ENCODE measurements around the gene NSD2.
"Not testable (repeated sequence)": the region's sequence is repeated elsewhere in the genome, so short reads cannot be mapped to it uniquely, and the experiment has no call there.

Gene NSD2

GRCh38 chr4:1842339-1842895 is 28.8 kb upstream of the NSD2 start:
- H3K4me1 ChIP-seq (ENCODE audit: control insufficient read depth in 1 of 2, insufficient read depth in 2 of 2, low read length in 2 of 2), result no peaks in the 10 kb centered on the region
- H3K27me3 ChIP-seq (ENCODE audit: control insufficient read depth in 1 of 2, insufficient read depth in 2 of 2, low read length in 2 of 2), result no peaks in the 10 kb centered on the region
- H3K36me3 ChIP-seq (ENCODE audit: control insufficient read depth in 1 of 2, insufficient read depth in 2 of 2, low read length in 2 of 2), result peaks cover 39 to 77% of the 10 kb centered on the region in 2 donors
- H3K27ac ChIP-seq (ENCODE audit: low read depth, low read length), result no peak overlapping the region
- H3K9me3 ChIP-seq (ENCODE audit: control insufficient read depth in 1 of 2, low read length in 2 of 2), result no peaks in the 10 kb centered on the region
- H3K4me3 ChIP-seq (ENCODE audit: low read depth in 1 of 2, low read length in 2 of 2), result no peak overlapping the region
- H3K9ac ChIP-seq (ENCODE audit: low read depth in 1 of 2, low read length in 2 of 2), result no peak overlapping the region

- H3K27me3 ChIP-seq (ENCODE audit: control insufficient read depth in 1 of 2, insufficient read depth in 2 of 2, low read length in 2 of 2), result no peaks in the 10 kb centered on the region
Measured at GRCh38 chr4:1842993-1843448, 28.2 kb upstream of the NSD2 start.

GRCh38 chr4:1843852-1844251 is 27.3 kb upstream of the NSD2 start:
- peaks cover 39 to 75% of the 10 kb centered on the region in 2 donors for H3K36me3 ChIP-seq (ENCODE audit: control insufficient read depth in 1 of 2, insufficient read depth in 2 of 2, low read length in 2 of 2)

More at GRCh38 chr4:1842993-1843448, 28.2 kb upstream of the NSD2 start:
- Histone ChIP-seq H3K9me3 (ENCODE audit: control insufficient read depth in 1 of 2, low read length in 2 of 2) (no peaks in the 10 kb centered on the region), H3K9ac (ENCODE audit: low read depth in 1 of 2, low read length in 2 of 2) (no peak overlapping the region), H3K4me3 (ENCODE audit: low read depth in 1 of 2, low read length in 2 of 2) (no peak overlapping the region), H3K4me1 (ENCODE audit: control insufficient read depth in 1 of 2, insufficient read depth in 2 of 2, low read length in 2 of 2) (no peaks in the 10 kb centered on the region), H3K36me3 (ENCODE audit: control insufficient read depth in 1 of 2, insufficient read depth in 2 of 2, low read length in 2 of 2) (peaks cover 39 to 78% of the 10 kb centered on the region in 2 donors), H3K27ac (ENCODE audit: low read depth, low read length) (no peak overlapping the region)

GRCh38 chr4:1844618-1845017 is 26.6 kb upstream of the NSD2 start:
- not testable (repeated sequence) for H3K4me3 ChIP-seq (ENCODE audit: low read depth in 1 of 2, low read length in 2 of 2); H3K4me1 ChIP-seq (ENCODE audit: control insufficient read depth in 1 of 2, insufficient read depth in 2 of 2, low read length in 2 of 2); H3K9ac ChIP-seq (ENCODE audit: low read depth in 1 of 2, low read length in 2 of 2); H3K27ac ChIP-seq (ENCODE audit: low read depth, low read length); H3K9me3 ChIP-seq (ENCODE audit: control insufficient read depth in 1 of 2, low read length in 2 of 2); H3K27me3 ChIP-seq (ENCODE audit: control insufficient read depth in 1 of 2, insufficient read depth in 2 of 2, low read length in 2 of 2)
- peaks cover 33 to 69% of the 10 kb centered on the region in 2 donors for H3K36me3 ChIP-seq (ENCODE audit: control insufficient read depth in 1 of 2, insufficient read depth in 2 of 2, low read length in 2 of 2)

More at GRCh38 chr4:1843852-1844251, 27.3 kb upstream of the NSD2 start:
- no peaks in the 10 kb centered on the region for H3K9me3 ChIP-seq (ENCODE audit: control insufficient read depth in 1 of 2, low read length in 2 of 2)
- no peaks in the 10 kb centered on the region for H3K4me1 ChIP-seq (ENCODE audit: control insufficient read depth in 1 of 2, insufficient read depth in 2 of 2, low read length in 2 of 2)
- no peak overlapping the region for H3K4me3 ChIP-seq (ENCODE audit: low read depth in 1 of 2, low read length in 2 of 2)
- no peaks in the 10 kb centered on the region for H3K27me3 ChIP-seq (ENCODE audit: control insufficient read depth in 1 of 2, insufficient read depth in 2 of 2, low read length in 2 of 2)
- H3K27ac ChIP-seq (ENCODE audit: low read depth, low read length), result no peak overlapping the region
- H3K9ac ChIP-seq (ENCODE audit: low read depth in 1 of 2, low read length in 2 of 2), result no peak overlapping the region

GRCh38 chr4:1846580-1846979 is 24.6 kb upstream of the NSD2 start:
- no peak overlapping the region for H3K27ac ChIP-seq (ENCODE audit: low read depth, low read length)
- H3K4me1 ChIP-seq (ENCODE audit: control insufficient read depth in 1 of 2, insufficient read depth in 2 of 2, low read length in 2 of 2), result peaks cover 11% of the 10 kb centered on the region in 2 donors

GRCh38 chr4:1850276-1850675 is 20.9 kb upstream of the NSD2 start:
- Histone ChIP-seq H3K9ac (ENCODE audit: low read depth in 1 of 2, low read length in 2 of 2) (no peak overlapping the region), H3K27ac (ENCODE audit: low read depth, low read length) (no peak overlapping the region), H3K4me3 (ENCODE audit: low read depth in 1 of 2, low read length in 2 of 2) (no peak overlapping the region), H3K27me3 (ENCODE audit: control insufficient read depth in 1 of 2, insufficient read depth in 2 of 2, low read length in 2 of 2) (no peaks in the 10 kb centered on the region), H3K4me1 (ENCODE audit: control insufficient read depth in 1 of 2, insufficient read depth in 2 of 2, low read length in 2 of 2) (peaks cover 38 to 41% of the 10 kb centered on the region in 2 donors), H3K36me3 (ENCODE audit: control insufficient read depth in 1 of 2, insufficient read depth in 2 of 2, low read length in 2 of 2) (peaks cover 7 to 23% of the 10 kb centered on the region in 2 donors), H3K9me3 (ENCODE audit: control insufficient read depth in 1 of 2, low read length in 2 of 2) (no peaks in the 10 kb centered on the region)

More at GRCh38 chr4:1846580-1846979, 24.6 kb upstream of the NSD2 start:
- Histone ChIP-seq H3K27me3 (ENCODE audit: control insufficient read depth in 1 of 2, insufficient read depth in 2 of 2, low read length in 2 of 2) (no peaks in the 10 kb centered on the region), H3K9me3 (ENCODE audit: control insufficient read depth in 1 of 2, low read length in 2 of 2) (no peaks in the 10 kb centered on the region), H3K36me3 (ENCODE audit: control insufficient read depth in 1 of 2, insufficient read depth in 2 of 2, low read length in 2 of 2) (peaks cover 22 to 54% of the 10 kb centered on the region in 2 donors), H3K4me3 (ENCODE audit: low read depth in 1 of 2, low read length in 2 of 2) (no peak overlapping the region), H3K9ac (ENCODE audit: low read depth in 1 of 2, low read length in 2 of 2) (no peak overlapping the region)

GRCh38 chr4:1851160-1851559 is 20.0 kb upstream of the NSD2 start:
- H3K4me1 ChIP-seq (ENCODE audit: control insufficient read depth in 1 of 2, insufficient read depth in 2 of 2, low read length in 2 of 2), result peaks cover 38 to 42% of the 10 kb centered on the region in 2 donors
- peak overlapping the region in 1 of 2 donors; percentile 20 for H3K9ac ChIP-seq (ENCODE audit: low read depth in 1 of 2, low read length in 2 of 2)
- H3K4me3 ChIP-seq (ENCODE audit: low read depth in 1 of 2, low read length in 2 of 2), result peak overlapping the region; percentile 2 to 7
- H3K36me3 ChIP-seq (ENCODE audit: control insufficient read depth in 1 of 2, insufficient read depth in 2 of 2, low read length in 2 of 2), result peaks cover 6 to 18% of the 10 kb centered on the region in 2 donors
- no peak overlapping the region for H3K27ac ChIP-seq (ENCODE audit: low read depth, low read length)
- no peaks in the 10 kb centered on the region for H3K9me3 ChIP-seq (ENCODE audit: control insufficient read depth in 1 of 2, low read length in 2 of 2)
- H3K27me3 ChIP-seq (ENCODE audit: control insufficient read depth in 1 of 2, insufficient read depth in 2 of 2, low read length in 2 of 2), result no peaks in the 10 kb centered on the region

GRCh38 chr4:1851575-1852410 is 19.4 kb upstream of the NSD2 start:
- H3K36me3 ChIP-seq (ENCODE audit: control insufficient read depth in 1 of 2, insufficient read depth in 2 of 2, low read length in 2 of 2), result peaks cover 0 to 12% of the 10 kb centered on the region in 2 donors
- no peaks in the 10 kb centered on the region for H3K27me3 ChIP-seq (ENCODE audit: control insufficient read depth in 1 of 2, insufficient read depth in 2 of 2, low read length in 2 of 2)
- H3K27ac ChIP-seq (ENCODE audit: low read depth, low read length), result no peak overlapping the region
- peak overlapping the region in 1 of 2 donors; percentile 7 for H3K4me3 ChIP-seq (ENCODE audit: low read depth in 1 of 2, low read length in 2 of 2)
- H3K9ac ChIP-seq (ENCODE audit: low read depth in 1 of 2, low read length in 2 of 2), result no peak overlapping the region
- H3K9me3 ChIP-seq (ENCODE audit: control insufficient read depth in 1 of 2, low read length in 2 of 2), result no peaks in the 10 kb centered on the region
- peaks cover 38 to 42% of the 10 kb centered on the region in 2 donors for H3K4me1 ChIP-seq (ENCODE audit: control insufficient read depth in 1 of 2, insufficient read depth in 2 of 2, low read length in 2 of 2)

- Histone ChIP-seq H3K9me3 (ENCODE audit: control insufficient read depth in 1 of 2, low read length in 2 of 2) (no peaks in the 10 kb centered on the region), H3K27ac (ENCODE audit: low read depth, low read length) (peak overlapping the region; percentile 8), H3K27me3 (ENCODE audit: control insufficient read depth in 1 of 2, insufficient read depth in 2 of 2, low read length in 2 of 2) (no peaks in the 10 kb centered on the region), H3K4me1 (ENCODE audit: control insufficient read depth in 1 of 2, insufficient read depth in 2 of 2, low read length in 2 of 2) (peaks cover 45 to 55% of the 10 kb centered on the region in 2 donors), H3K36me3 (ENCODE audit: control insufficient read depth in 1 of 2, insufficient read depth in 2 of 2, low read length in 2 of 2) (peaks cover 0 to 4% of the 10 kb centered on the region in 2 donors), H3K9ac (ENCODE audit: low read depth in 1 of 2, low read length in 2 of 2) (peak overlapping the region in 1 of 2 donors; percentile 15), H3K4me3 (ENCODE audit: low read depth in 1 of 2, low read length in 2 of 2) (no peak overlapping the region)
Measured at GRCh38 chr4:1852904-1853623, 18.1 kb upstream of the NSD2 start.

- Histone ChIP-seq H3K9ac (ENCODE audit: low read depth in 1 of 2, low read length in 2 of 2) (peak overlapping the region; percentile 70 to 89), H3K27ac (ENCODE audit: low read depth, low read length) (no peak overlapping the region), H3K4me1 (ENCODE audit: control insufficient read depth in 1 of 2, insufficient read depth in 2 of 2, low read length in 2 of 2) (peaks cover 45 to 56% of the 10 kb centered on the region in 2 donors)
Measured at GRCh38 chr4:1854752-1855151, 16.4 kb upstream of the NSD2 start.

More at GRCh38 chr4:1854752-1855151, 16.4 kb upstream of the NSD2 start:
- no peaks in the 10 kb centered on the region for H3K27me3 ChIP-seq (ENCODE audit: control insufficient read depth in 1 of 2, insufficient read depth in 2 of 2, low read length in 2 of 2)
- peak overlapping the region; percentile 79 to 87 for H3K4me3 ChIP-seq (ENCODE audit: low read depth in 1 of 2, low read length in 2 of 2)
- H3K9me3 ChIP-seq (ENCODE audit: control insufficient read depth in 1 of 2, low read length in 2 of 2), result no peaks in the 10 kb centered on the region
- no peaks in the 10 kb centered on the region for H3K36me3 ChIP-seq (ENCODE audit: control insufficient read depth in 1 of 2, insufficient read depth in 2 of 2, low read length in 2 of 2)

All from duodenal mucosa (tissue), 2 donors.